K562 (cell line): ENCODE measurements around the gene DBNL. TPM values are rescaled to one million over a fixed set of nuclear protein-coding genes. Genes with fewer than 3 reads are reported as not detected.

ENCODE experiments used
- ATAC-seq: fragments of 200-7000 bp; cut with Tn5 transposase; 3 replicates; pipeline ENCODE4 v1.9.1; 2020; ENCODE audit warnings: moderate library complexity
- BruUV-seq: library from RNA; stranded (reverse); fragments of 400-500 nt; replicated peaks from 2 replicates; lab custom pipeline; 2021; lab: Mats Ljungman, UMichigan
- CTCF ChIA-PET: fragments of 300-600 bp; formaldehyde crosslinking; extraction: SDS; loops from one replicate; lab custom pipeline; 2021; ENCODE audit warnings: low intra/inter-chr PET ratio; lab: Yijun Ruan, JAX
- POLR2A ChIA-PET: fragments of 300-600, 350-650 bp; sonication (Branson Sonifier 250); formaldehyde crosslinking; extraction: SDS; loops from one replicate; lab custom pipeline; 2021; ENCODE audit warnings: antibody characterized with exemption, inconsistent platforms; lab: Yijun Ruan, JAX
- DNase-seq, 4 experiments: peaks; one replicate each; pipeline versions ENCODE4 v3.0.0 to v3.0.0-alpha.2; 2011 to 2018; ENCODE audit warnings: low spot score in 3 of 4, mixed read lengths in 3 of 4; ENCODE audit errors: extremely low read depth in 1 of 4
- FAIRE-seq: peaks from 2 replicates; lab custom pipeline; 2011; peaks lifted over from hg19 to GRCh38; lab: Jason Lieb, UNC
- H2AFZ ChIP-seq: 2 replicates; pipeline ENCODE4 v1.6.0; 2011; ENCODE audit warnings: low read depth, low read length, control low read depth, inconsistent platforms
- H3K27ac ChIP-seq: fragments of 200-600 bp; 3 replicates; pipeline ENCODE4 v1.8.0; 2011; ENCODE audit warnings: low read depth, mild to moderate bottlenecking, control low read depth, inconsistent platforms, low read length, moderate library complexity, mixed read lengths; ENCODE audit errors: extremely low read depth
- H3K27me3 ChIP-seq, 2 experiments: fragments of 300-600 bp in 1 of 2; 2 replicates in 1 of 2; 3 replicates in 1 of 2; pipeline versions ENCODE4 v1.6.0 to v1.8.0; 2011; ENCODE audit warnings: inconsistent platforms in 2 of 2, low read length in 2 of 2, mild to moderate bottlenecking in 1 of 2, mixed read lengths in 1 of 2, moderate library complexity in 1 of 2; ENCODE audit not compliant: control insufficient read depth in 2 of 2, insufficient read depth in 2 of 2
- H3K36me3 ChIP-seq: fragments of 300-600 bp; 3 replicates; pipeline ENCODE4 v1.8.0; 2011; ENCODE audit warnings: mild to moderate bottlenecking, low read length, inconsistent platforms; ENCODE audit not compliant: control insufficient read depth, insufficient read depth
- H3K4me1 ChIP-seq, 2 experiments: fragments of 200-600 bp in 1 of 2; replicated peaks in 1 of 2; 2 replicates in 1 of 2; 3 replicates in 1 of 2; pipeline versions ENCODE4 v1.5.1 to v1.8.0; 2011; ENCODE audit warnings: inconsistent platforms in 2 of 2, low read length in 2 of 2, mild to moderate bottlenecking in 1 of 2, mixed read lengths in 1 of 2, moderate library complexity in 1 of 2; ENCODE audit not compliant: control insufficient read depth in 2 of 2, insufficient read depth in 2 of 2
- H3K4me2 ChIP-seq: 2 replicates; pipeline ENCODE4 v1.6.1; 2011; ENCODE audit warnings: low read length, control low read depth, inconsistent platforms, mixed read lengths; ENCODE audit not compliant: insufficient read depth
- H3K4me3 ChIP-seq: fragments of 200-600 bp; sonication (generic), shearing (Covaris generic); 2 replicates; pipeline ENCODE4 v1.5.1; 2016; ENCODE audit warnings: control low read depth, inconsistent platforms
- H3K79me2 ChIP-seq: fragments of 200-600 bp; 3 replicates; pipeline ENCODE4 v1.8.0; 2011; ENCODE audit warnings: low read length, inconsistent platforms; ENCODE audit not compliant: control insufficient read depth, insufficient read depth
- H3K9ac ChIP-seq, 2 experiments: 2 replicates each; pipeline versions ENCODE4 v1.6.0 to v1.6.1; 2011; ENCODE audit warnings: low read depth in 2 of 2, low read length in 2 of 2, control low read depth in 1 of 2, inconsistent platforms in 1 of 2, mild to moderate bottlenecking in 1 of 2, mixed read lengths in 1 of 2; ENCODE audit not compliant: insufficient read depth in 1 of 2
- H3K9me1 ChIP-seq: one replicate; pipeline ENCODE4 v1.6.0; 2011; ENCODE audit warnings: inconsistent platforms, mild to moderate bottlenecking, low read length, moderate library complexity; ENCODE audit not compliant: control insufficient read depth, insufficient read depth
- H3K9me3 ChIP-seq: replicated peaks from 2 replicates; pipeline ENCODE4 v1.5.1; 2011; ENCODE audit warnings: low read depth, low read length, inconsistent platforms; ENCODE audit not compliant: control insufficient read depth, insufficient read depth
- H4K20me1 ChIP-seq: replicated peaks from 2 replicates; pipeline ENCODE4 v1.6.1; 2011; ENCODE audit warnings: low read length, inconsistent platforms, mixed read lengths; ENCODE audit not compliant: control insufficient read depth, insufficient read depth
- GABPA ChIP-seq: fragments of 200-800 bp; sonication (Bioruptor generic); conservative IDR thresholded peaks from 2 replicates; pipeline ENCODE4 v1.6.1; 2016; ENCODE audit warnings: low read depth, missing genetic modification characterization, missing compliant biosample characterization
- MEIS2 ChIP-seq: fragments of 450-650 bp; IDR thresholded peaks from 2 replicates; pipeline ENCODE4 v1.6.1; 2014; ENCODE audit warnings: mild to moderate bottlenecking; ENCODE audit not compliant: partially characterized antibody
- MTA3 ChIP-seq: fragments of 450-650 bp; formaldehyde crosslinking; IDR thresholded peaks from 2 replicates; pipeline ENCODE4 v1.6.1; 2017; ENCODE audit warnings: mild to moderate bottlenecking, borderline replicate concordance
- NFE2 ChIP-seq: IDR thresholded peaks from 2 replicates; pipeline ENCODE4 v1.6.1; 2014; ENCODE audit warnings: antibody characterized with exemption, low read depth
- POLR2AphosphoS5 ChIP-seq: IDR thresholded peaks from 2 replicates; pipeline ENCODE4 v1.6.1; 2011; ENCODE audit warnings: mild to moderate bottlenecking, low read depth, low read length, moderate library complexity; ENCODE audit not compliant: control insufficient read depth, insufficient read depth
- THRAP3 ChIP-seq: fragments of 450-650 bp; IDR thresholded peaks from 2 replicates; pipeline ENCODE4 v1.6.1; 2016; ENCODE audit warnings: mild to moderate bottlenecking, inconsistent platforms, borderline replicate concordance
- ZBTB7A ChIP-seq: IDR thresholded peaks from 2 replicates; pipeline ENCODE4 v1.6.1; 2011; ENCODE audit warnings: low read depth, mild to moderate bottlenecking, low read length, moderate library complexity, borderline replicate concordance; ENCODE audit not compliant: control insufficient read depth
- ZC3H4 ChIP-seq: sonication (generic); formaldehyde crosslinking; IDR thresholded peaks from 2 replicates; pipeline ENCODE4 v1.9.0; 2021; ENCODE audit warnings: missing genetic modification reagents, borderline replicate concordance
- ZNF184 ChIP-seq: sonication (generic); formaldehyde crosslinking; IDR thresholded peaks from 2 replicates; pipeline ENCODE4 v1.5.0; 2020; ENCODE audit warnings: missing genetic modification reagents
- ZNF316 ChIP-seq: fragments of 450-650 bp; IDR thresholded peaks from 2 replicates; pipeline ENCODE4 v1.6.1; 2016
- WGBS: fragments of 100-300 bp; shearing (Covaris generic); methylation state at CpG from one replicate; pipeline ENCODE4 v1.1.6; 2016; ENCODE audit warnings: low coverage, mixed read lengths; ENCODE audit not compliant: insufficient coverage; ENCODE audit errors: missing lambda C conversion rate; 5-methylcytosine and 5-hydroxymethylcytosine counted together
- in situ Hi-C: fragments of 300-500 bp; cut with MboI; formaldehyde crosslinking; loops from 4 replicates; pipeline ENCODE4 v1.15.0; 2018; ENCODE audit warnings: inconsistent platforms, mixed read lengths
- intact Hi-C: fragments of 100-400 bp; cut with micrococcal nuclease; formaldehyde crosslinking; loops from 2 replicates; pipeline ENCODE4 v1.14.2; 2022
- polyA plus RNA-seq, 8 experiments: library from polyadenylated mRNA; depleted of rRNA in 4 of 8; stranded (reverse) in 5 of 8; unstranded in 3 of 8; fragments of >200 nt; fragmentation: Nextera tagmentation in 2 of 8; fragmentation: Illumina TruSeq in 1 of 8; extraction: Ambion mirVana in 2 of 8; extraction: Trizol in 1 of 8; gene quantifications; 2 replicates each; pipeline versions ENCODE4 v1.2.1 to v1.2.3, GENCODE V29; 2011 to 2014; ENCODE audit warnings: inconsistent platforms in 1 of 8, missing spikeins in 1 of 8
- total RNA-seq, 7 experiments: library from RNA; depleted of rRNA in 6 of 7; stranded (reverse); fragments of >200 nt in 6 of 7; fragmentation: Illumina TruSeq in 2 of 7; extraction: Trizol in 2 of 7; gene quantifications; 2 replicates each; pipeline versions ENCODE4 v1.2.1 to v1.2.3, GENCODE V29; 2011 to 2021; ENCODE audit warnings: low replicate concordance in 1 of 7
- TF ChIP-seq, protein P1 (sequence below): fragments of 250-450 bp; sonication (Bioruptor Pico); IDR thresholded peaks from 2 replicates; pipeline ENCODE4 v1.8.0; 2022; ENCODE audit warnings: inconsistent platforms, mild to moderate bottlenecking, moderate library complexity, borderline replicate concordance
- TF ChIP-seq, protein P2 (sequence below), 2 experiments: IDR thresholded peaks in 1 of 2; conservative IDR thresholded peaks in 1 of 2; 2 replicates each; pipeline ENCODE4 v1.6.1; 2016; ENCODE audit warnings: low read depth in 2 of 2, mild to moderate bottlenecking in 1 of 2, missing compliant biosample characterization in 1 of 2, missing genetic modification characterization in 1 of 2, moderate library complexity in 1 of 2
- TF ChIP-seq, protein P3 (sequence below): fragments of 450-650 bp; IDR thresholded peaks from 2 replicates; pipeline ENCODE4 v1.6.1; 2016
- TF ChIP-seq, protein P4 (sequence below): sonication (generic); formaldehyde crosslinking; IDR thresholded peaks from 2 replicates; pipeline ENCODE4 v1.8.0; 2022; ENCODE audit warnings: missing genetic modification reagents, mild to moderate bottlenecking, borderline replicate concordance

DBNL gene
- total and polyA plus RNA-seq, 9 of the 15 experiments (the other 6 are each of a cell fraction or from before 2014, with no cell fraction given) = 1.9 to 65.1 (median 38.9) TPM

DNA sequence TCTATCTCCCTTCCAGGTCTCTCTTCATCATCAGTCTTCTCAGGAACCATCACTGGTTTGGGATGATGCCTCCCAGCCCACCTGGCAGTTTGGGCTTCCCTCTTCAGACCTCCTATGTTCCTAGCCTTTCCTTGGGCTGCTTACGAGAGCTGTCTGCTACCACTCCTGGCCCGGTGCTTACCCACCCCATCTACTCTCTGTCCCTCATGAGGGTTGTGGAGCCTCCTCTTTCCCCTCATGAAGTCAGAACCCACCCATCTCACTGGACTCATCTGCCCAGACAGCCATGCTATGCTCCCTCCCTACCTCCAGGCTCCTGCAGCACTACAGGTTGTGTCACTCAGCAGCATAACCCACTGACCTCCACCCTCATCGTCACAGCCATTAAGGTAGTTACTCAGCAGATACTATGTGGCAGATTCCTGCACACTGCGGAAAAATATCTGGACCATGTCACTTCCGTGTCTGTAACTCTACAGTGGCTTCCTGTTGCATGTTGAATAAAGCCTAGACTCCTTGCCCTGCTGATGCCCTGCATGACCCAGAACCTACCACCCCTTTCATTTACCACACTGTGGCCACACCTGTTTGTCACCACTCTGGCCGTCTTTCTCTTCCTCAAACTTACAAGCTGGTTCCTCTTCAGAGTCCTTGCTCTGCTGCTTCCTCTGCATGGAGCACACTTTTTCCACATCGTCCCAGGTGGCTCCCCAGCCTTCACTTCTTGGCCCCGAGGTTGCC, 2.0 kb downstream of the DBNL start:
- in situ Hi-C loops = no loop called here
- Histone ChIP-seq H3K4me3 (no peak overlapping the region), H3K9me1 (peaks cover 7% of the 10 kb centered on the region), H3K79me2 (peaks cover 41% of the 10 kb centered on the region), H3K4me2 (peak overlapping the region; percentile 39), H3K27me3 (no peaks in the 10 kb centered on the region), H3K27ac (no peak overlapping the region; the same call in 2 of the 3 replicates), H3K9me3 (no peaks in the 10 kb centered on the region), H4K20me1 (peaks cover 12% of the 10 kb centered on the region; the same call in 1 of the 2 replicates), H3K9ac (peak overlapping the region in 1 of 2 experiments; percentile 98; a peak in 1 of 4 replicates), H2AFZ (no peak overlapping the region), H3K4me1 (peaks cover 14 to 26% of the 10 kb centered on the region in 2 experiments; a peak in 4 of 5 replicates), H3K36me3 (peaks cover 40% of the 10 kb centered on the region; the same call in 2 of the 3 replicates)
- WGBS = 55% methylated on average over 8 of the region's 8 CpGs
- intact Hi-C loops = no loop called here
- no TSS peak for BruUV-seq
- ChIA-PET POLR2A (interaction anchor here (0.6 kb wide), 1 partner anchor 14 kb away, joined by 3 read pairs; no protein-coding TSS in a partner anchor), CTCF (no interaction called here)
- FAIRE-seq = no peak
- peak in 3 of 4 experiments; percentile 9 to 43 (median 34) for DNase-seq
- ATAC-seq = peak; percentile 25
- TF ChIP-seq NFE2 (peak; percentile 69; the same call in 1 of the 2 replicates), ZNF316 (peak; percentile 27), THRAP3 (no peak), MEIS2 (peak; percentile 57), ZC3H4 (CRISPR knock-in tag) (no peak), ZNF184 (CRISPR knock-in tag) (no peak), ZBTB7A (no peak), POLR2AphosphoS5 (peak; percentile 15; the same call in 1 of the 2 replicates), MTA3 (no peak), GABPA (tag) (0 out of 2 replicates have a peak, but pooled peaks have one; percentile 30)
- TF ChIP-seq, protein P1, sequence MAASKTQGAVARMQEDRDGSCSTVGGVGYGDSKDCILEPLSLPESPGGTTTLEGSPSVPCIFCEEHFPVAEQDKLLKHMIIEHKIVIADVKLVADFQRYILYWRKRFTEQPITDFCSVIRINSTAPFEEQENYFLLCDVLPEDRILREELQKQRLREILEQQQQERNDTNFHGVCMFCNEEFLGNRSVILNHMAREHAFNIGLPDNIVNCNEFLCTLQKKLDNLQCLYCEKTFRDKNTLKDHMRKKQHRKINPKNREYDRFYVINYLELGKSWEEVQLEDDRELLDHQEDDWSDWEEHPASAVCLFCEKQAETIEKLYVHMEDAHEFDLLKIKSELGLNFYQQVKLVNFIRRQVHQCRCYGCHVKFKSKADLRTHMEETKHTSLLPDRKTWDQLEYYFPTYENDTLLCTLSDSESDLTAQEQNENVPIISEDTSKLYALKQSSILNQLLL (CRISPR knock-in tag) = no peak
- TF ChIP-seq, protein P2, sequence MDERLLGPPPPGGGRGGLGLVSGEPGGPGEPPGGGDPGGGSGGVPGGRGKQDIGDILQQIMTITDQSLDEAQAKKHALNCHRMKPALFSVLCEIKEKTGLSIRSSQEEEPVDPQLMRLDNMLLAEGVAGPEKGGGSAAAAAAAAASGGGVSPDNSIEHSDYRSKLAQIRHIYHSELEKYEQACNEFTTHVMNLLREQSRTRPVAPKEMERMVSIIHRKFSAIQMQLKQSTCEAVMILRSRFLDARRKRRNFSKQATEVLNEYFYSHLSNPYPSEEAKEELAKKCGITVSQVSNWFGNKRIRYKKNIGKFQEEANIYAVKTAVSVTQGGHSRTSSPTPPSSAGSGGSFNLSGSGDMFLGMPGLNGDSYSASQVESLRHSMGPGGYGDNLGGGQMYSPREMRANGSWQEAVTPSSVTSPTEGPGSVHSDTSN (CRISPR knock-in tag; IDR thresholded peaks at IDR 0.05; ENCODE audit: low read depth) = no peak
- TF ChIP-seq, protein P2 (tag; conservative IDR thresholded peaks at IDR 0.05; ENCODE audit: low read depth) = 0 out of 2 replicates have a peak, but pooled peaks have one; percentile 23
- TF ChIP-seq, protein P3, sequence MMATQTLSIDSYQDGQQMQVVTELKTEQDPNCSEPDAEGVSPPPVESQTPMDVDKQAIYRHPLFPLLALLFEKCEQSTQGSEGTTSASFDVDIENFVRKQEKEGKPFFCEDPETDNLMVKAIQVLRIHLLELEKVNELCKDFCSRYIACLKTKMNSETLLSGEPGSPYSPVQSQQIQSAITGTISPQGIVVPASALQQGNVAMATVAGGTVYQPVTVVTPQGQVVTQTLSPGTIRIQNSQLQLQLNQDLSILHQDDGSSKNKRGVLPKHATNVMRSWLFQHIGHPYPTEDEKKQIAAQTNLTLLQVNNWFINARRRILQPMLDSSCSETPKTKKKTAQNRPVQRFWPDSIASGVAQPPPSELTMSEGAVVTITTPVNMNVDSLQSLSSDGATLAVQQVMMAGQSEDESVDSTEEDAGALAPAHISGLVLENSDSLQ = peak; percentile 66; the same call in 1 of the 2 replicates
- TF ChIP-seq, protein P4, sequence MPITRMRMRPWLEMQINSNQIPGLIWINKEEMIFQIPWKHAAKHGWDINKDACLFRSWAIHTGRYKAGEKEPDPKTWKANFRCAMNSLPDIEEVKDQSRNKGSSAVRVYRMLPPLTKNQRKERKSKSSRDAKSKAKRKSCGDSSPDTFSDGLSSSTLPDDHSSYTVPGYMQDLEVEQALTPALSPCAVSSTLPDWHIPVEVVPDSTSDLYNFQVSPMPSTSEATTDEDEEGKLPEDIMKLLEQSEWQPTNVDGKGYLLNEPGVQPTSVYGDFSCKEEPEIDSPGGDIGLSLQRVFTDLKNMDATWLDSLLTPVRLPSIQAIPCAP = no peak
